ENCODE measurements around the gene ADGRD2.

Gene ADGRD2

DNA sequence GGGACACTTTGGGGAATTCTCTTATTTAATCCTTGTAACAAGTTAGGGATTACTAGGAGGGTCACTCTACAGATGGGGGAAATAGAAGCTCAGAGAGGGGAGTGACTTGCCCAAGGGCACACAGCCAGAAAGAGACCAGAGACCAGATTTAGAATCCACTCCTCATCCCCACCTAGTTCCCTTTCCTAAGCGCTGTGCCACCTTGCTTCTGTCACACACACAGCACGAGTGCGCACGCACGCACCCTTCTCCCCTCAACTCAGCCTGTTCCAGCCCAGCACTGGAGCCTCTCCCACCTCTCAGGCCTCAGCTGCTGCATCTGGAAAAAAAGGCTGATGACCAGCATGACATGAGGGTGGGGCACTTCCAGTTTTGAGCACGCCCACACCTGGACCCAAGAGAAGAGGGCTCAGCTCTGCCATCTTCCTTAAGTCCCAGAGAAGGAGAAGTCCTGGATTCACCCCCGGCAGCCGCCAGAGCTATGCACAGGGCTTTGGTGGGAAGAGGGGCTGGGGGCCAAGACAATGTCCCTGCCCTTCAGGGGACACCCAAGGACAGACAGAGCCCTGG is 38.5 kb downstream of the ADGRD2 start:
- DNase-seq, result no peak
- in situ Hi-C loops (cut with HindIII; ENCODE audit: low pct_ligation_motif_present, low pct_unique_long_range_greater_than_20kb, low sequenced_read_pairs), result no loop called here

DNA sequence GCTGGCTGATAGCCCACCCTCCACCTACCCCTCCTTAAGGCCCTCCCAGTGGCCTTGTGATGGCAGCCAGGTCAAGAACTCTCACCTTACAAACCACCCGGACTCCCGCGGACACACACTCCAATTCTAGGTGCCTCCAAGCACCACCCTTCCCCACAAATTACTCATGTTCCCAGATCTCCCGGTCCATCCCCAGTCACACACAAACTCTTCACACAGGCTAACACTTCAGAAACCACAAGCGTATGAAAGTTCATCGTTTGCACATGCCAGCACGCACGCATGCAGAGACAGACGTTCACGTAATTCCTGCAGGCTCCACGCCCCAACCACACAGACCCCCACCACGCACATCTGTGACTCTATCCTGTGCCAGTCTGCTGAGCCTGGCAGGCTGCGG is 39.0 kb downstream of the ADGRD2 start:
- in situ Hi-C loops (cut with HindIII; ENCODE audit: low pct_ligation_motif_present, low pct_unique_long_range_greater_than_20kb, low sequenced_read_pairs), result no loop called here
- DNase-seq, result no peak

- in situ Hi-C loops (cut with HindIII; ENCODE audit: low pct_ligation_motif_present, low pct_unique_long_range_greater_than_20kb, low sequenced_read_pairs), result no loop called here
- DNase-seq, result no peak
Measured at GRCh38 chr9:124490004-124490403, 39.8 kb downstream of the ADGRD2 start.

DNA sequence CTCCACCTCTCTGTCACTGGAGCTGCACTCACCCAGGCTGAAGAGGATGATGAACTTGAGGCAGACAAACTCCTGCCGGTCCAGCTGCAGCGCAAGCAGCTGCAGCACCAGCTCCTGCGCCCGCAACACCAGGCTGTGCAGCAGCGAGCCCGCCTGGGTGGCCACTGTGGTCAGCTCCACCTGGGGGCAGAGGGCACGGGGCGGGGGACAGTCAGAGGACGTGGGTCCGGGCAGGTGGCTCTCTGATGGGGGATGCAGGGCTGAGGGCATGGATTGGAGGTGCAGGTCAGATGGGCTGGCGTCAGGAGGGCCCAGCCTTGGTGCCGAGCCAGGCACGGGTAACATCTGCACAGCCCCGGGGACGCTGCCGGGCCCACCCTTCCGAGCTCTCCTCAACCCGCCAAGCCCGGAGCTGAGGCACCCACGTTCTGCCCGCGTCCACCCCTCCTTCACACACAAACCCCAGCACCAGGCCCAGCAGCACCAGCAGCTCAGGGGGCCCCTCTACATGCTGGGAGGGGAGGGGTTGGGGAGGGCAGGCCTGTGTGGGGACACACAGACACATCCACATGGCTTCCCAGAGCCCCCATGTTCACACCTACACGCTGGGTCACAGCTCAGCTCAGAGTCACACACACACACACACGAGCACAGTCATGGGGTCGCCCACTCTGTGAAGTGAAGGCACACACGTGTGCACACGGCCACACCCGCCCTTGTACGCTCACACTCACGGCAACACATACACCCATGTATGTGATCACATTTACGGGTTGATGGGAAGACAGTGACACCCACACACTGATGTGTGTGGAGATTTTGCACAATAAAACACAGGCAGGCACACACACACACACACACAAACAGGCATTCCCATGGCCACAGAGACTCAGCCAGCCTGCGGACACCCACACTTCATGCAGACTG is 41.1 kb downstream of the ADGRD2 start:
- in situ Hi-C loops (cut with HindIII; ENCODE audit: low pct_ligation_motif_present, low pct_unique_long_range_greater_than_20kb, low sequenced_read_pairs), result no loop called here

DNA sequence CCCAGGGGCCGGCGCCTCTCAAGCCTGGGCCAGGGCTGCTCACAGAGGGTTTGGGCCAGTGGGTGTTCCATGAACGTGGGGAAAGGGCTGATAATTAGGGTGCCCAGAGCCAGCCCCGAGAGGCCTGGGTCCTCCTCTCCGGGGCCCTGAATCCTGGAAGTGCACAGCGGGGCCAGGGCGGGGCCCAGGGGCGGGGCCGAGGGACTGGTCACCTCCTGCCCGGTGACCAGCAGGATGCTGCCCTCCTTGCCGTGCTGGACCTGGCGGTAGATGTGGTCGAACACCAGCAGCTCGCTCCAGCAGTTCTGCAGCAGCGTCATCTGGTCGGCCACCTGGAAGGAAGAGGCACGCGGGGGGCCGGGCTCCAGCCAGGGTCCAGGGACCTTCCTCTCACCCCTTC is 42.6 kb downstream of the ADGRD2 start:
- no peak for DNase-seq
- in situ Hi-C loops (cut with HindIII; ENCODE audit: low pct_ligation_motif_present, low pct_unique_long_range_greater_than_20kb, low sequenced_read_pairs), result no loop called here

More for the DNA sequence above, 41.1 kb downstream of the ADGRD2 start:
- no peak for DNase-seq

- DNase-seq, result no peak
- in situ Hi-C loops (cut with HindIII; ENCODE audit: low pct_ligation_motif_present, low pct_unique_long_range_greater_than_20kb, low sequenced_read_pairs), result no loop called here
Measured at GRCh38 chr9:124493218-124493617, 43.0 kb downstream of the ADGRD2 start.

GRCh38 chr9:124493794-124494479 is 43.7 kb downstream of the ADGRD2 start:
- in situ Hi-C loops (cut with HindIII; ENCODE audit: low pct_ligation_motif_present, low pct_unique_long_range_greater_than_20kb, low sequenced_read_pairs), result no loop called here

DNA sequence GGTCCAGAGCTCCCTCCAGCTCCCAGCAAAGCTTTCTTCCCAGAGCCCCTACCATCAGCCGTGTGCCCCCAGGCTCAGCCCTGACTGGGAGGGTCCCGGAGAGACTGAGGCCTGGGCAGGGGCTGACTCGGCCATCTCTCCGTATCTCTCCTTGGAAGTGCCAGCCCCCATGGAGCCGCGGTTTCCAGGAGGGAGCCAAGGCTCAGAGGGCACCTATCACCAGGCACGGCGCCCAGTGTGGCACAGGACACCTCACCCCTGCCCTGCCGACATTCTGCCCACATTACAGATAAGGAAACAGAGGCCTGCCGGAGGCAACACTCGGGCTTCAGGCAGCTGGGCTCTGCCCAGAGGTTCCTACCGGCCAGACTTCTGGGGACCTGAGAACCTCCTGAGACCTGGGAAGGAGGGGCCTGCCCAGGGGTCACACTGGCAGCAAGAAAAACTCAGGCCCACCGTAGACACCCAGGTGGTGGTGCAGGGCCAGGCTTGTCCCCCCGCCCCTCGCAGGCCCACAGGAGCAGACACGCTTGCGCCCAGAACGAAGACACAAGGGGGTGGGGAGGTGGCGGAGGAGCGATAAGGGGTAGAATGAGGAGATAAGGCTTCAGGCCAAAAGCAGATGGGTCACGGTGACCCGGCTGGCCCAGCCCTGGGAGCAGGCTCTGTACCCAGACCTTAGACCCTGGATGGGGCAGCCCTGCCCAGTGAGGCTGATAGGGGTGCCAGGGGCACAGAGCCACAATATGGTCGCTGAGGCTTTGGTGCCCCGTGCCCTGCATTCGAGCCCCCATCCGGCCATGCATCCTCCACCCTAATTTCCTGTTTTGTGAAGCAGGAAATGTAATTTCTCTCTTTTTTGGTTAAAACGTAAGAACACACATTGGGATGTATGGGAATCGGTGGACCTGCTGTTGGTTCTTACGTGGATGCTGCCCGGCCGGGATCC is 45.1 kb downstream of the ADGRD2 start:
- DNase-seq, result no peak
- in situ Hi-C loops (cut with HindIII; ENCODE audit: low pct_ligation_motif_present, low pct_unique_long_range_greater_than_20kb, low sequenced_read_pairs), result no loop called here

More at GRCh38 chr9:124493794-124494479, 43.7 kb downstream of the ADGRD2 start:
- DNase-seq, result no peak

- DNase-seq, result no peak
- in situ Hi-C loops (cut with HindIII; ENCODE audit: low pct_ligation_motif_present, low pct_unique_long_range_greater_than_20kb, low sequenced_read_pairs), result no loop called here
Measured at GRCh38 chr9:124496075-124496449, 45.8 kb downstream of the ADGRD2 start.

- in situ Hi-C loops (cut with HindIII; ENCODE audit: low pct_ligation_motif_present, low pct_unique_long_range_greater_than_20kb, low sequenced_read_pairs), result no loop called here
Measured at GRCh38 chr9:124496463-124496862, 46.2 kb downstream of the ADGRD2 start.

GRCh38 chr9:124497441-124497840 is 47.2 kb downstream of the ADGRD2 start:
- no peak for DNase-seq
- in situ Hi-C loops (cut with HindIII; ENCODE audit: low pct_ligation_motif_present, low pct_unique_long_range_greater_than_20kb, low sequenced_read_pairs), result no loop called here

More at GRCh38 chr9:124496463-124496862, 46.2 kb downstream of the ADGRD2 start:
- DNase-seq, result no peak

- DNase-seq, result no peak
- in situ Hi-C loops (cut with HindIII; ENCODE audit: low pct_ligation_motif_present, low pct_unique_long_range_greater_than_20kb, low sequenced_read_pairs), result no loop called here
Measured at GRCh38 chr9:124498040-124498439, 47.8 kb downstream of the ADGRD2 start.

- DNase-seq, result no peak
- in situ Hi-C loops (cut with HindIII; ENCODE audit: low pct_ligation_motif_present, low pct_unique_long_range_greater_than_20kb, low sequenced_read_pairs), result no loop called here
Measured at GRCh38 chr9:124498499-124499146, 48.4 kb downstream of the ADGRD2 start.

- in situ Hi-C loops (cut with HindIII; ENCODE audit: low pct_ligation_motif_present, low pct_unique_long_range_greater_than_20kb, low sequenced_read_pairs), result no loop called here
- no peak for DNase-seq
Measured at GRCh38 chr9:124499216-124499615, 49.0 kb downstream of the ADGRD2 start.

DNA sequence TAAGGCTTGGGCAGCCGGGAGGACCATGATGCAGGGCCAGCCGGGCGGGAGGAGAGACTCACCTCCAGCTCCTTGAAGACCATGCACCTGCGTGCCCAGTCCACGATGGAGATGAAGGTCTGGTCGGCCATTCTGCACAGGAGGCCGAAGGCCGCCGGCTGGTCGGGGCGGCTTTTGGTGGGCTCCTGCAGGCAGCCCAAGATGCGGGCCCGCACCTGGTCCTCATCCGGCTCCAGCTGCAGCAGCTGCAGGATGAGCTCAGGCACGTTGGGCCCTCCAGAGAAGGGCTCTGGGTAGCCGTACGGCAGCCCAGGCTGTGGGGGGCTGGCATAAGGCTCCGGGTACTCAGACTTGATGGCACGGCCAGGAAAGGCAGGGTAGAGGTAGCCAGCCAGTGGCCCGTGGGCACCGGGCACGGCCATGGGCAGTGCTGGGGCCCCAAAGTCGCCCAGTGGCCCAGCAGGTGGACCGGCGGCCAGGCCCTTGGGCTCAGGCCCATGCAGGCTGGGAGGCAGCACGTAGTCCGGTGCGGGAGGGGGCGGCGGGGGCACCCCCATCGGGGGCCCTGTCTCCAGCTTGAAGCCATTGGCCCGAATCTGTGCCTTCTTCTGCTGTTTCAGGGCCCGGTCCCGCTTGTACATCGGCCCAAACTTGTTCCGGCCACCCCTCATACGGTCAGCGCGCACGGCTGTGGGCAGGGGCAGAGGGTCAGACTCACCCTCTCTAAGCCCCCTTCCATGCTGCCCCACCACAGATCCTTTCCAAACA is 50.0 kb downstream of the ADGRD2 start:
- no peak for DNase-seq
- in situ Hi-C loops (cut with HindIII; ENCODE audit: low pct_ligation_motif_present, low pct_unique_long_range_greater_than_20kb, low sequenced_read_pairs), result no loop called here

- no peak for DNase-seq
- in situ Hi-C loops (cut with HindIII; ENCODE audit: low pct_ligation_motif_present, low pct_unique_long_range_greater_than_20kb, low sequenced_read_pairs), result no loop called here
Measured at GRCh38 chr9:124500796-124501611, 50.8 kb downstream of the ADGRD2 start.
